Pancreas (tissue), 10 donors: Measurements from ENCODE around the gene CDH20. TPM values are rescaled to one million over a fixed set of nuclear protein-coding genes. Genes with fewer than 3 reads are reported as not detected.
"Not testable (repeated sequence)": the region's sequence is repeated elsewhere in the genome, so short reads cannot be mapped to it uniquely, and the experiment has no call there.

Experiments used
- ATAC-seq, 4 donors: fragments of 200-7000 bp; cut with Tn5 transposase; one replicate each; pipeline versions ENCODE4 v1.8.0 to v1.9.1; 2020; ENCODE audit warnings: mild to moderate bottlenecking in 4 of 4, moderate library complexity in 4 of 4
- DNase-seq, 6 donors: peaks; one replicate each; pipeline ENCODE4 v3.0.0-alpha.2; 2020
- FAIRE-seq: peaks from 2 replicates; lab custom pipeline; 2012; peaks lifted over from hg19 to GRCh38; lab: Jason Lieb, UNC
- H3K27ac ChIP-seq, 4 donors: fragments of 200-600 bp; sonication (generic); 1 replicate in 3 of 4; 2 replicates in 1 of 4; pipeline versions ENCODE4 v1.5.0 to v1.8.0; 2020
- H3K27me3 ChIP-seq, 4 donors: fragments of 200-600 bp; one replicate each; pipeline ENCODE4 v1.8.0; 2021
- H3K36me3 ChIP-seq, 3 donors: fragments of 200-600 bp; sonication (generic) in 1 of 3; one replicate each; pipeline versions ENCODE4 v1.5.0 to v1.8.0; 2020 to 2021
- H3K4me1 ChIP-seq, 3 donors: fragments of 200-600 bp; one replicate each; pipeline ENCODE4 v1.8.0; 2021
- H3K4me3 ChIP-seq, 4 donors: fragments of 200-600 bp; sonication (generic) in 2 of 4; one replicate each; pipeline versions ENCODE4 v1.5.0 to v1.8.0; 2020 to 2021
- H3K9me3 ChIP-seq, 4 donors: fragments of 200-600 bp; one replicate each; pipeline ENCODE4 v1.8.0; 2021
- whole genome bisulfite sequencing, 2 donors: extraction: QIAGEN DNeasy Blood & Tissue Kit; methylation state at CpG; one replicate each; pipeline ENCODE4 v1.1.7; 2013; 5-methylcytosine and 5-hydroxymethylcytosine counted together
- intact Hi-C, 3 donors: fragments of 100-400 bp; cut with DNase I; formaldehyde crosslinking; loops; one replicate each; pipeline versions ENCODE4 v1.11.1 to v1.14.2; 2022
- polyA plus RNA-seq, 2 donors: library from polyadenylated mRNA; stranded (reverse); fragments of 200-250 nt; gene quantifications; one replicate each; pipeline ENCODE4 v1.2.3, GENCODE V29; 2013
- total RNA-seq, 6 donors: library from RNA; stranded (reverse); fragmentation: NEBNext Ultra II Directional in 4 of 6; extraction: Animal tissue kit (Norgen Biotek cat#: 25700) in 4 of 6; gene quantifications; one replicate each; pipeline versions ENCODE4 v1.2.1 to v1.2.4, GENCODE V29; 2021 to 2023
- TF ChIP-seq, protein P1 (sequence below), 4 donors: fragments of 200-600 bp; sonication (generic) in 3 of 4; IDR thresholded peaks; one replicate each; pipeline versions ENCODE4 v1.5.0 to v1.8.0; 2021; ENCODE audit warnings: antibody characterized with exemption in 4 of 4
- donor health status: healthy with polysubstance abuse.
- donor health status: DM: no; HTN: no; CAD: no; lungs with moderate emphysema.
- donor health status: DM: no; HTN: no; CAD: no.
- donor health status: control.
- donor health status: control.
- donor health status: Bipolar disorder and iron deficiency.
- donor health status: DM: yes; HTN: yes; CAD: no.
- donor health status: DM: no; HTN: no; CAD: no.
- donor health status: DM: no; HTN: no; CAD: no.
- donor health status: DM: yes; HTN: yes; CAD: no.

CDH20 gene
- total and polyA plus RNA-seq, 8 donors: 0.02 to 0.17 TPM; not detected in 6

DNA sequence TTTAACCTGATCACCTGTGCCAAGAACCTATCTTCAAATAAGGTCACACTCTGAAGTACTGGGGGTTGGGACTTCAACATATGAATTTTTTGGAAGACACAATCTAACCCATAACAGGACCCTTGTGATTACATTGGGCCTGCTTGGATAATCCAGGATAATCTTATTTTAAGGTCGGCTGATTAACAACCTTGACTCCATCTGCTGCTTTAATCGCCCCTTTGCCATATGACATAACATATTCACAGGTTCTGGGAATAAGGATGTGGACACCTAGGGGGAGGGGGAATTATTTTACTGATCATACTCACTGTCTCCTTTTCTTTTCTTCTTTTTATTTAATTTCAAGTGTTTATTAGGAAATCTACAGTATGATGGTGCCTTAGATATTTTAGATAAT is 34.8 kb downstream of the CDH20 start:
- TF ChIP-seq, protein P1, sequence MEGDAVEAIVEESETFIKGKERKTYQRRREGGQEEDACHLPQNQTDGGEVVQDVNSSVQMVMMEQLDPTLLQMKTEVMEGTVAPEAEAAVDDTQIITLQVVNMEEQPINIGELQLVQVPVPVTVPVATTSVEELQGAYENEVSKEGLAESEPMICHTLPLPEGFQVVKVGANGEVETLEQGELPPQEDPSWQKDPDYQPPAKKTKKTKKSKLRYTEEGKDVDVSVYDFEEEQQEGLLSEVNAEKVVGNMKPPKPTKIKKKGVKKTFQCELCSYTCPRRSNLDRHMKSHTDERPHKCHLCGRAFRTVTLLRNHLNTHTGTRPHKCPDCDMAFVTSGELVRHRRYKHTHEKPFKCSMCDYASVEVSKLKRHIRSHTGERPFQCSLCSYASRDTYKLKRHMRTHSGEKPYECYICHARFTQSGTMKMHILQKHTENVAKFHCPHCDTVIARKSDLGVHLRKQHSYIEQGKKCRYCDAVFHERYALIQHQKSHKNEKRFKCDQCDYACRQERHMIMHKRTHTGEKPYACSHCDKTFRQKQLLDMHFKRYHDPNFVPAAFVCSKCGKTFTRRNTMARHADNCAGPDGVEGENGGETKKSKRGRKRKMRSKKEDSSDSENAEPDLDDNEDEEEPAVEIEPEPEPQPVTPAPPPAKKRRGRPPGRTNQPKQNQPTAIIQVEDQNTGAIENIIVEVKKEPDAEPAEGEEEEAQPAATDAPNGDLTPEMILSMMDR (IDR thresholded peaks at IDR 0.05): no peak
- no peaks in the 10 kb centered on the region for H3K27me3 ChIP-seq
- no peak overlapping the region for H3K27ac ChIP-seq
- H3K36me3 ChIP-seq: no peaks in the 10 kb centered on the region
- intact Hi-C loops: no loop called here
- no peaks in the 10 kb centered on the region for H3K4me1 ChIP-seq
- WGBS, 2 donors: 46 to 62% methylated on average over 2 of the region's 2 CpGs
- H3K4me3 ChIP-seq: no peak overlapping the region
- no peaks in the 10 kb centered on the region for H3K9me3 ChIP-seq
- DNase-seq (no peak), ATAC-seq (no peak), FAIRE-seq (no peak)

DNA sequence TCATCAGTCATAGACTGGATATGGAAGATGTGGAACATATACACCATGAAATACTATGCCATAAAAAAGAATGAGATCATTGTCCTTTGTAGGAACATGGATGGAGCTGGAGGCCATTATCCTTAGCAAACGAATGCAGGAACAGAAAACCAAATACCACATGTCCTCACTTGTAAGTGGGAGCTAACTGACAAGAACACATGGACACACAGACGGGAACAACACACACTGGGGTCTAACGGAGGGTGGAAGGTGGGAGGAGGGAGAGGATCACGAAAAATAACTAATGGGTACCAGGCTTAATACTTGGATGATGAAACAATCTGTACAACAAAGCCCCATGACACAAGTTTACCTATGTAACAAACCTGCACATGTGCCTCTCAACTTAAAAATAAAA is 36.4 kb downstream of the CDH20 start:
- H3K4me1 ChIP-seq, H3K9me3 ChIP-seq, H3K4me3 ChIP-seq, intact Hi-C loops, H3K36me3 ChIP-seq, H3K27me3 ChIP-seq, H3K27ac ChIP-seq, DNase-seq, ATAC-seq, FAIRE-seq: not testable (repeated sequence)
- 28 to 38% methylated on average over 4 of the region's 4 CpGs for WGBS, 2 donors

DNA sequence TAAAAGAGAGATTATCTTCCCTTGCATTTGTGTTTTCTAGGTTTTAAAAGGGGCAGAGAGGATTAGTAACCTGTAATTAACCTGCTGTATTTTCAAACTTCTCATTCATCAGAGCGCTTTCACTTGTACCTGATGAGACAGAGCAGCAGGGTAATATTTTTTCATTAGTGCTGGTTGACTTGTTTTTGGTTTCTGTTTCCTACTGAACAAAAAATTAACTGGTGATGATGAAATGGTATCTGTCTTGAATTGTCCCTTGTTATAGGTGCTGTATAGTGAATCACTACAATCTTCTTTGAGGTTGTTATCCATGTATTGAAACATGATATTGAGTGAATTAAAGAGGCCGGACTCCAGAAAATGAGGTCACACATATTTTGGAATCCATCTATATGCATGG is 37.9 kb downstream of the CDH20 start:
- H3K4me1 ChIP-seq: no peaks in the 10 kb centered on the region
- no peak overlapping the region for H3K4me3 ChIP-seq
- H3K9me3 ChIP-seq: no peaks in the 10 kb centered on the region
- ATAC-seq: no peak
- 87 to 95% methylated on average over 2 of the region's 2 CpGs for WGBS, 2 donors
- H3K36me3 ChIP-seq: no peaks in the 10 kb centered on the region
- FAIRE-seq: no peak
- TF ChIP-seq, protein P1 (IDR thresholded peaks at IDR 0.05): no peak
- DNase-seq: no peak
- no peaks in the 10 kb centered on the region for H3K27me3 ChIP-seq
- H3K27ac ChIP-seq: no peak overlapping the region
- intact Hi-C loops: no loop called here

DNA sequence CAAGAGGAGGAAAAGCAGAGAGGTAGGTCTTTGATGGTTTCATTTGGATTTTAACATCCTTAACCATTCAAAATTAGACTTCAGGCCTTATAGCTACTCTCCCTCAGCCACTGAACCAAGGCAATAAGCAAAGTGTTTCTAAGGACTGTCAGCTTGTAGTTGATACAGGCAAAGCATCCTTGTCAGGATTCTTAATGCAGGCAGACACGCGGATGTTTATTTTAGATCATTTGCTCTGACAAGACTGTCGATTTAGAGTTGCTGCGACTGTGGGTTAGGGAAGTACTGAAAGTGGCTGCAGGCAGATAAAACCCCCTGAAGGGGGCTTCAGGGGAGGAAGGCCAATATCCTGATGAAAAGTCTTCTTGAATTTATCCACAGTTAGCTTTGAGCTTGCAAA is 46.6 kb downstream of the CDH20 start:
- Histone ChIP-seq H3K27me3 (no peaks in the 10 kb centered on the region), H3K9me3 (no peaks in the 10 kb centered on the region), H3K4me1 (no peaks in the 10 kb centered on the region), H3K27ac (no peak overlapping the region), H3K4me3 (no peak overlapping the region), H3K36me3 (no peaks in the 10 kb centered on the region)
- TF ChIP-seq, protein P1 (IDR thresholded peaks at IDR 0.05): no peak
- FAIRE-seq (no peak), DNase-seq (no peak), ATAC-seq (no peak)
- 25 to 27% methylated on average over 4 of the region's 4 CpGs for WGBS, 2 donors
- intact Hi-C loops: no loop called here

DNA sequence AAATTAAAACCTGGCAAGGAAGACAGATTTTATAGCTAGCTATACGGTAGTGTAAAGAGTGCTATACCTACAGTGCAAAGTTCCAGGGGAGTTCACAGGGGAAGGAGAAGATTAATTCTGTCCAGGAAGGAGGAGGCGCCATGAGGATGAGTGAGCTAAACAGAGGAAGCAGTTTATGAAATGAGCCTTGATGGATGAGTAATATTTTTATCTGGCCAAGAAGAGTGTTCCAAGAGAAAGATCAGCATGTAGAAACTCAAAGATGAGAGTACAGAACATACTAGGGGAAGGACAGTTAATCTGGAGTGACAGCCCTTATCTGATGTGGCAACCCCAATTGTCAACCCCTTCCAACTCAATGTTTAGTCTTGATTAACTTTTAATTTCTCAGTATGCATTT is 54.8 kb downstream of the CDH20 start:
- no peaks in the 10 kb centered on the region for H3K4me1 ChIP-seq
- H3K27ac ChIP-seq: no peak overlapping the region
- no peak for FAIRE-seq
- intact Hi-C loops: no loop called here
- H3K9me3 ChIP-seq: no peaks in the 10 kb centered on the region
- no peak for ATAC-seq
- no peak overlapping the region for H3K4me3 ChIP-seq
- no peaks in the 10 kb centered on the region for H3K27me3 ChIP-seq
- DNase-seq: no peak
- 54 to 69% methylated on average over 2 of the region's 2 CpGs for WGBS, 2 donors
- TF ChIP-seq, protein P1 (IDR thresholded peaks at IDR 0.05): no peak
- no peaks in the 10 kb centered on the region for H3K36me3 ChIP-seq

DNA sequence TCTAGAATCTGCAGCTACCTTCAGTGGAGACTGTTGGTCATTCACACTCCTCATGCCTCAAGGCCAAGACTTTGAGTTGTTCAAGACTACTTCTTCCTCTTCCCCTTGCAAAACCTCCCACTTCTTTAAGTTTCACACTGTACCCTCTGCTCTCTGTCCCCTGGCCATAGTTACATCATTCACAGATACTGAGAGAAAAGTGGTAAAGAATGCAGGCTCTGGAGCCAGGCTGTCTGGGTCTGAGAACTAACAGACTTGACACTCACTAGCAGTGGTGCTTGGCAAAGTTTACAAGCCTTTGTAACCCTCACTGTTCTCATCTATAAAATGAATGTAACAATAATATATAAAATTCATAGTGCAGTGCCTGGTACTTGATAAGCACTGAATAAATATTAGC is 61.8 kb downstream of the CDH20 start:
- Histone ChIP-seq H3K27me3 (no peaks in the 10 kb centered on the region), H3K36me3 (no peaks in the 10 kb centered on the region), H3K27ac (no peak overlapping the region), H3K4me1 (no peaks in the 10 kb centered on the region), H3K4me3 (no peak overlapping the region), H3K9me3 (no peaks in the 10 kb centered on the region)
- FAIRE-seq: no peak
- no peak for DNase-seq
- TF ChIP-seq, protein P1 (IDR thresholded peaks at IDR 0.05): no peak
- intact Hi-C loops: no loop called here
- ATAC-seq: no peak
